Tibial nerve (tissue), 4 donors: ENCODE results near the gene GTSE1.

Experiments used
- CTCF ChIP-seq, 5 experiments: fragments of 200-600 bp in 3 of 5; fragments of 450-650 bp in 2 of 5; sonication (generic) in 3 of 5; IDR thresholded peaks; one replicate each; pipeline ENCODE4 v1.5.1; 2016 to 2019; ENCODE audit warnings: antibody characterized with exemption in 5 of 5, mild to moderate bottlenecking in 3 of 5, moderate library complexity in 2 of 5
- EP300 ChIP-seq, 2 donors: sonication (generic); formaldehyde crosslinking; IDR thresholded peaks; one replicate each; pipeline ENCODE4 v1.6.1; 2017; ENCODE audit warnings: antibody characterized with exemption in 2 of 2, mild to moderate bottlenecking in 1 of 2
- POLR2A ChIP-seq, 2 donors: fragments of 450-650 bp; IDR thresholded peaks; one replicate each; pipeline ENCODE4 v1.6.1; 2017; ENCODE audit warnings: antibody characterized with exemption in 2 of 2, mild to moderate bottlenecking in 2 of 2, moderate library complexity in 2 of 2

GRCh38 chr22:46377525-46378425 is 81.1 kb downstream of the GTSE1 start:
- TF ChIP-seq EP300 (IDR thresholded peaks at IDR 0.05) (no peak), CTCF (IDR thresholded peaks at IDR 0.05) (no peak), POLR2A (IDR thresholded peaks at IDR 0.05) (no peak)
